Activated CD8-positive, alpha-beta T cell treated with anti-CD3 and anti-CD28 coated beads for 36 hours (primary cell): Measurements from ENCODE around the gene FBXO40. TPM values are rescaled to one million over a fixed set of nuclear protein-coding genes. Genes with fewer than 3 reads are reported as not detected.

Experiments used
- ATAC-seq: fragments of 200-7000 bp; cut with Tn5 transposase; one replicate; pipeline ENCODE4 v1.10.0; 2021; ENCODE audit warnings: mild to moderate bottlenecking, moderate library complexity
- CTCF ChIA-PET: fragments of 350-600 bp; sonication (Branson Sonifier 250); formaldehyde crosslinking; loops from one replicate; lab custom pipeline; 2021; ENCODE audit warnings: antibody characterized with exemption; lab: Charles Lee
- POLR2A ChIA-PET: fragments of 350-600 bp; sonication (Branson Sonifier 250); formaldehyde crosslinking; loops from one replicate; lab custom pipeline; 2021; ENCODE audit warnings: antibody characterized with exemption; lab: Charles Lee
- DNase-seq: peaks from one replicate; pipeline ENCODE4 v3.0.0-alpha.2; 2020
- H3K27ac Mint-ChIP-seq: one replicate; pipeline ENCODE4 v1.8.0; 2021; ENCODE audit warnings: mild to moderate bottlenecking, mixed read lengths
- H3K27me3 Mint-ChIP-seq: one replicate; pipeline ENCODE4 v1.8.0; 2021; ENCODE audit warnings: mixed read lengths
- H3K36me3 Mint-ChIP-seq: one replicate; pipeline ENCODE4 v1.8.0; 2021; ENCODE audit warnings: low read depth, mixed read lengths
- H3K4me1 Mint-ChIP-seq: one replicate; pipeline ENCODE4 v1.8.0; 2021; ENCODE audit warnings: low read depth, mixed read lengths
- H3K4me3 Mint-ChIP-seq: one replicate; pipeline ENCODE4 v1.8.0; 2021; ENCODE audit warnings: mild to moderate bottlenecking, moderate library complexity, mixed read lengths
- H3K9me3 Mint-ChIP-seq: one replicate; pipeline ENCODE4 v1.8.0; 2021; ENCODE audit warnings: mixed read lengths
- intact Hi-C: fragments of 100-400 bp; cut with micrococcal nuclease; formaldehyde crosslinking; loops from one replicate; pipeline ENCODE4 v1.10.0; 2022
- total RNA-seq, 2 experiments: library from RNA; stranded (reverse); gene quantifications; one replicate each; pipeline ENCODE4 v1.2.3, GENCODE V29; 2021
- TF ChIP-seq, protein P1 (sequence below): fragments of 200-600 bp; IDR thresholded peaks from one replicate; pipeline ENCODE4 v1.8.0; 2022; ENCODE audit warnings: antibody characterized with exemption, mild to moderate bottlenecking

FBXO40 gene
- total RNA-seq, 2 experiments from 2014 or later = not detected

GRCh38 chr3:121552797-121553196, 40.4 kb upstream of the FBXO40 start:
- Mint-ChIP-seq H3K4me1 (no peaks in the 10 kb centered on the region), H3K27ac (no peak overlapping the region), H3K27me3 (peaks cover 3% of the 10 kb centered on the region), H3K36me3 (no peaks in the 10 kb centered on the region), H3K4me3 (no peak overlapping the region), H3K9me3 (no peaks in the 10 kb centered on the region)
- DNase-seq (no peak), ATAC-seq (no peak)
- intact Hi-C loops = no loop called here
- TF ChIP-seq, protein P1, sequence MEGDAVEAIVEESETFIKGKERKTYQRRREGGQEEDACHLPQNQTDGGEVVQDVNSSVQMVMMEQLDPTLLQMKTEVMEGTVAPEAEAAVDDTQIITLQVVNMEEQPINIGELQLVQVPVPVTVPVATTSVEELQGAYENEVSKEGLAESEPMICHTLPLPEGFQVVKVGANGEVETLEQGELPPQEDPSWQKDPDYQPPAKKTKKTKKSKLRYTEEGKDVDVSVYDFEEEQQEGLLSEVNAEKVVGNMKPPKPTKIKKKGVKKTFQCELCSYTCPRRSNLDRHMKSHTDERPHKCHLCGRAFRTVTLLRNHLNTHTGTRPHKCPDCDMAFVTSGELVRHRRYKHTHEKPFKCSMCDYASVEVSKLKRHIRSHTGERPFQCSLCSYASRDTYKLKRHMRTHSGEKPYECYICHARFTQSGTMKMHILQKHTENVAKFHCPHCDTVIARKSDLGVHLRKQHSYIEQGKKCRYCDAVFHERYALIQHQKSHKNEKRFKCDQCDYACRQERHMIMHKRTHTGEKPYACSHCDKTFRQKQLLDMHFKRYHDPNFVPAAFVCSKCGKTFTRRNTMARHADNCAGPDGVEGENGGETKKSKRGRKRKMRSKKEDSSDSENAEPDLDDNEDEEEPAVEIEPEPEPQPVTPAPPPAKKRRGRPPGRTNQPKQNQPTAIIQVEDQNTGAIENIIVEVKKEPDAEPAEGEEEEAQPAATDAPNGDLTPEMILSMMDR = no peak
- CTCF ChIA-PET = no interaction called here
- POLR2A ChIA-PET = no interaction called here

DNA sequence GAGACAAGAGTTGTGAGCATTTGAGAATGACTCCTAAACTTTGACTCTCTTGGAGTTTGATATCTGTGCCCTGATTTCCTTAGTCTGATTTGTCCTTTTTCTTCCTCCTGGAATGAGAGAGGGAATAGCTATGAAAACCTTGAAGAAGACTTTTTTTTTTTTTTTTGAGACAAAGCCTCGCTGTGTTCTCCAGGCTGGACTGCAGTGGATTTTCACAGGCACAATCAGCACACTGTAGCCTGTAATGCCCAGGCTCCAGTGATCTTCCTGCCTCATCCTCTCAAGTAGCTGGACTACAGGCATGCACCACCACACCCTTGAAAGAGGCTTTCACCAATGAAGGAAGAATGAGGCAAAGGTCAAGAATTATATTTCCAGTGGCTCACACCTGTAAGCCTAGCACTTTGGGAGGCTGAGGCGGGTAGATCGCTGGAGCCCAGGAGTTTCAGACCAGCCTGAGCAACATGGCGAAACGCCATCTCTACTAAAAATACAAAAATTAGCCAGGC, 35.7 kb upstream of the FBXO40 start:
- intact Hi-C loops = no loop called here
- Mint-ChIP-seq H3K4me3 (no peak overlapping the region), H3K4me1 (no peaks in the 10 kb centered on the region), H3K9me3 (no peaks in the 10 kb centered on the region), H3K36me3 (no peaks in the 10 kb centered on the region), H3K27me3 (peaks cover 5% of the 10 kb centered on the region), H3K27ac (no peak overlapping the region)
- ATAC-seq (no peak), DNase-seq (no peak)
- POLR2A ChIA-PET = no interaction called here
- CTCF ChIA-PET = no interaction called here
- TF ChIP-seq, protein P1 = no peak

DNA sequence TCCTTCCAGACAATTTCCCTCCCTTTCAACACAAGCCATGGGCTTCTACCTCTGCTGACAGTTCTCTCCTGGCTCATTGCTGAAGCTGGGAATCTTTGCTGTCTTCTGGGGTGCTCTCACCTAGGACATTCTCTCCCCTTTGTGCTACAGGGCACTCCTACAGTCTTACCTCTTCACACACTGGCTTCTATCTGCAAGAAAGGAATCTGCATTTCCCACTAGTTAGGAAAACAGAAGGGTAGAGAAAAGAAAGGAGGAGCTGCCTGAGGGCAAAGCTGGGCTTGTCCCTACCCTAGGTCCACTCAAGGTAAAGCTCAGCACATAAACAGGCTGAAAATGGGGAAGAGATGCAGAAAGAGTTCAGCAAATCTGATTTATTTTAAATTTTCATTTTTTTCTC, 31.0 kb upstream of the FBXO40 start:
- ATAC-seq (no peak), DNase-seq (no peak)
- no peaks in the 10 kb centered on the region for H3K4me1 Mint-ChIP-seq
- no peaks in the 10 kb centered on the region for H3K36me3 Mint-ChIP-seq
- H3K27ac Mint-ChIP-seq = no peak overlapping the region
- CTCF ChIA-PET = no interaction called here
- TF ChIP-seq, protein P1 = no peak
- POLR2A ChIA-PET = no interaction called here
- no peak overlapping the region for H3K4me3 Mint-ChIP-seq
- H3K27me3 Mint-ChIP-seq = peaks cover 2% of the 10 kb centered on the region
- intact Hi-C loops = no loop called here
- no peaks in the 10 kb centered on the region for H3K9me3 Mint-ChIP-seq

- ATAC-seq (no peak), DNase-seq (no peak)
- Mint-ChIP-seq H3K27ac (no peak overlapping the region), H3K36me3 (no peaks in the 10 kb centered on the region), H3K4me1 (no peaks in the 10 kb centered on the region), H3K9me3 (no peaks in the 10 kb centered on the region), H3K4me3 (no peak overlapping the region), H3K27me3 (no peaks in the 10 kb centered on the region)
- TF ChIP-seq, protein P1 = no peak
- intact Hi-C loops = no loop called here
- ChIA-PET POLR2A (no interaction called here), CTCF (no interaction called here)
Measured at GRCh38 chr3:121566773-121567172, 26.4 kb upstream of the FBXO40 start.

DNA sequence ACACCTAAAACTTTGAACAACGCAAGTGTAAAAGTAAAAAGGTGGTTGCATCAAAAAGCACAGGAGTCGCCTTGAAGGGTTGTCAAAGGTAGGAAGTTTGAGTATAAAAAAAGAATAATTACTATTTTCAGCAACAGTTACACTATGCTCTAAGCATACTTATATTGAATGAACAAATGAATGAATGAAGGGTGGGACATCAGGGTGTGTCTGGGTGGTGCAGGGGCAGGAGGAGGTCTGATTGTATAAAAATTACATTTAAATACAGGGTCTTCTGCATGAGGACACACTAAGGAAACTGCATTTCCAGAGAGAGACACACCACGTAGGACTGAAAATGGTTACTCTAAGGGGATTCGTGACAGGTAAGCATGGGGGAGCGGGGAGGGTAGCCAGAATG, 25.5 kb upstream of the FBXO40 start, which contains the start of gene ARGFX:
Gene ARGFX, plus strand, starts transcription at position 301 of the 400 bp plus-strand sequence. CDS start 2,765 bp downstream, outside the sequence.
- ATAC-seq = no peak
- ChIA-PET POLR2A (no interaction called here), CTCF (no interaction called here)
- Mint-ChIP-seq H3K27ac (no peak within 1 kb of the TSS), H3K36me3 (no peaks in the 10 kb centered on the region), H3K4me1 (no peaks in the 10 kb centered on the region), H3K27me3 (no peaks in the 10 kb centered on the region), H3K9me3 (no peaks in the 10 kb centered on the region), H3K4me3 (no peak within 1 kb of the TSS)
- no peak for DNase-seq
- TF ChIP-seq, protein P1 = no peak
- intact Hi-C loops = no loop called here
